HG02852 (cell line): ENCODE data around the gene TOP3A.
A peak's percentile ranks its signal among the peaks of the same experiment; 100 is the strongest.

Experiments used
- ATAC-seq: cut with Tn5 transposase; IDR thresholded peaks from one replicate; pipeline ENCODE4 v1.9.1; 2021; ENCODE audit warnings: mild to moderate bottlenecking, moderate library complexity; ENCODE audit not compliant: unreplicated experiment

Gene TOP3A

GRCh38 chr17:18278867-18279266 is 35.9 kb downstream of the TOP3A start:
- no peak for ATAC-seq

GRCh38 chr17:18277076-18277475 is 37.7 kb downstream of the TOP3A start:
- no peak for ATAC-seq

GRCh38 chr17:18270046-18270931 is 44.5 kb downstream of the TOP3A start:
- ATAC-seq: no peak

- no peak for ATAC-seq
These were observed 46.7 kb downstream of the TOP3A start for GRCh38 chr17:18267927-18268711.

GRCh38 chr17:18267366-18267765 is 47.4 kb downstream of the TOP3A start:
- ATAC-seq: no peak

- ATAC-seq: no peak
These were observed 50.7 kb downstream of the TOP3A start for GRCh38 chr17:18263885-18264682.

GRCh38 chr17:18262641-18263040 is 52.2 kb downstream of the TOP3A start:
- no peak for ATAC-seq

GRCh38 chr17:18262111-18262510 is 52.7 kb downstream of the TOP3A start:
- ATAC-seq: no peak

- ATAC-seq: no peak
These were observed 53.1 kb downstream of the TOP3A start for GRCh38 chr17:18261659-18262058.

- ATAC-seq: no peak
These were observed 53.7 kb downstream of the TOP3A start for GRCh38 chr17:18261146-18261515.

- ATAC-seq: peak; percentile 83
These were observed 54.3 kb downstream of the TOP3A start, which contains the start of gene MIEF2 for GRCh38 chr17:18260332-18261145. MIEF2 (plus strand) TSS chr17:18260662; CDS start chr17:18262721, 2,059 bp downstream.

- ATAC-seq: no peak
These were observed 55.0 kb downstream of the TOP3A start for GRCh38 chr17:18259621-18260331.

GRCh38 chr17:18258356-18259038 is 56.3 kb downstream of the TOP3A start, which contains the start of gene FLII:
FLII (minus strand) TSS chr17:18258738; CDS start chr17:18258690, 48 bp downstream.
- no peak for ATAC-seq

GRCh38 chr17:18257982-18258355 is 56.8 kb downstream of the TOP3A start:
- ATAC-seq: no peak

- no peak for ATAC-seq
These were observed 57.4 kb downstream of the TOP3A start for GRCh38 chr17:18257268-18257981.

GRCh38 chr17:18256776-18257175 is 58.0 kb downstream of the TOP3A start:
- no peak for ATAC-seq

- no peak for ATAC-seq
These were observed 58.4 kb downstream of the TOP3A start for GRCh38 chr17:18256351-18256750.

- ATAC-seq: no peak
These were observed 59.7 kb downstream of the TOP3A start for GRCh38 chr17:18254888-18255649.
